Measurements from ENCODE around the gene LAMA5.

DNA sequence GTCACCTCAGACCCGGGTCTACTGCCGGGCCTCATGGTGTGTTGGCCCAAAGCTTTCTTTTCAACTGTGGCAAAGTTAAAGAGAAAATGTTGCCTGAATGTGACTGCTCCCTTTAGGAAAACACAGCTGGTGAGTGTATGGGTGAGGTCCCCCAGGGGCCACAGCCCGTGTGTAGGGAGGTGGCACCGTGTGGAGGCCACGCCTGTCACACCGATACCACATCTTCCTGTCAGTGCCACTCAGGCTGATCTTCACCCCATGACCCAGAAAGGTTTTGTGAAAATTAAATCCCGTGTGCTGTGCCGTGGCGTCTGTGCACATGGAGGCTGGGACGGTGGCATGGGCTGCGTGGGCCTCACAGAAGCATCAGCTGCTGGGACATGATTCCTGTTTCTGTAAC lies 75.0 kb downstream of the LAMA5 start:
- no peak for TF ChIP-seq POLR2A (IDR thresholded peaks at IDR 0.05)
- TF ChIP-seq, protein P1, sequence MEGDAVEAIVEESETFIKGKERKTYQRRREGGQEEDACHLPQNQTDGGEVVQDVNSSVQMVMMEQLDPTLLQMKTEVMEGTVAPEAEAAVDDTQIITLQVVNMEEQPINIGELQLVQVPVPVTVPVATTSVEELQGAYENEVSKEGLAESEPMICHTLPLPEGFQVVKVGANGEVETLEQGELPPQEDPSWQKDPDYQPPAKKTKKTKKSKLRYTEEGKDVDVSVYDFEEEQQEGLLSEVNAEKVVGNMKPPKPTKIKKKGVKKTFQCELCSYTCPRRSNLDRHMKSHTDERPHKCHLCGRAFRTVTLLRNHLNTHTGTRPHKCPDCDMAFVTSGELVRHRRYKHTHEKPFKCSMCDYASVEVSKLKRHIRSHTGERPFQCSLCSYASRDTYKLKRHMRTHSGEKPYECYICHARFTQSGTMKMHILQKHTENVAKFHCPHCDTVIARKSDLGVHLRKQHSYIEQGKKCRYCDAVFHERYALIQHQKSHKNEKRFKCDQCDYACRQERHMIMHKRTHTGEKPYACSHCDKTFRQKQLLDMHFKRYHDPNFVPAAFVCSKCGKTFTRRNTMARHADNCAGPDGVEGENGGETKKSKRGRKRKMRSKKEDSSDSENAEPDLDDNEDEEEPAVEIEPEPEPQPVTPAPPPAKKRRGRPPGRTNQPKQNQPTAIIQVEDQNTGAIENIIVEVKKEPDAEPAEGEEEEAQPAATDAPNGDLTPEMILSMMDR (IDR thresholded peaks at IDR 0.05) = no peak

Data from sigmoid colon (tissue), 3 donors.